GM12872 (cell line): Measurements from ENCODE around the gene IGSF21.

ENCODE experiments used
- CTCF ChIP-seq: IDR thresholded peaks from 3 replicates; pipeline ENCODE4 v1.5.1; 2011; ENCODE audit warnings: low read depth, mild to moderate bottlenecking, low read length, moderate library complexity; ENCODE audit not compliant: insufficient read depth

The IGSF21 gene

DNA sequence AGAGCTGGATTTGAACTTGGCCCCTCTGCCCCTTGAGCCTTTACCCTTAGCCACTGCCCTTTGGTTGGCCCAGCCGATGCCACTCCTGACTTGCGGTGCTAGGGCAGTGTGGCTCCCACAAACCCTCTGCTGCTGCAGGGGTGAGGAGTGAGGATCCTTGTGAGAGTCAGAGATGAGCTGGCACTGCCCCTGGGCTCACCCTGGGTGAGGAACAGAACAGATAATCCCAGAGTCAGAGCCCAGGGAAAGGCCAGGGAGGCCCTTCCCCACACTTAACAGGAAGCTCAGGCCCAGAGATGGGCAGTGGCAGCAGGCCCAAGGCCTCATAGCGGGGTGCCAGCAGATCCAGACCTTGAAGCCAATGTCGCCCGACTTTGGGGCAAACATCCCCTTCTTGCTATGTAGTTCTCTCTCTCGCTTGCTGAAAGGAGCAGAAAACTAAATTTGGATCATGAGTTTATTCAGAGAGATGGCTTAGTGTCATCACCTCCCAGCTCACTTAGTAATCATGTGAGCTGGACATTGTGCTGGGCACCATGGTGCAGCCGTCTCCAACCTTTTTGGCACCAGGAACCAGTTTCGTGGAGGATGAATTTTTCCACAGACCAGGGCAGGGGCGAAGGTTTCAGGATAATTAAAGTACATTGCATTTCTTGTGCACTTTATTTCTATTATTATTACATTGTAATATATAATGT lies 81.4 kb downstream of the IGSF21 start:
- TF ChIP-seq CTCF = no peak

DNA sequence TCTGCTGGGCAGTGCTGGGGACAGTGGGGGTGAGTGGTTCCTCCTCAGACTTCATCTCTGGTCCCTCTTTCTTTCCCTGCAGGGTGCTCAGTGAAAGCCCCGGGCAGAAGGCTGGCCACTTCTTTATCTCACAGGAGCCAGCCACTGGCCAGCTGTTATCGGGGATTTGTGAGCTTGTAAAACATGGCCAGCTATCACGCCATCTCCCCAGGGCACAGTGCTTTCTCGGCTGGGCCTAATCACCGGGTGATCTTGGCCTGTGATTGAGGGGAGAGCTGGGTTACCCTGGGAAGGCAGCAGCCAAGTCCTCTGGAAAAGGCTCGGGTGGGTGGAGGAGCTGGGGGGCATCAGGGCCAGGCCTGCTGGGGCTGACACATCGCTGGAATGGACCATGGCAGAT lies 83.0 kb downstream of the IGSF21 start:
- no peak for TF ChIP-seq CTCF

DNA sequence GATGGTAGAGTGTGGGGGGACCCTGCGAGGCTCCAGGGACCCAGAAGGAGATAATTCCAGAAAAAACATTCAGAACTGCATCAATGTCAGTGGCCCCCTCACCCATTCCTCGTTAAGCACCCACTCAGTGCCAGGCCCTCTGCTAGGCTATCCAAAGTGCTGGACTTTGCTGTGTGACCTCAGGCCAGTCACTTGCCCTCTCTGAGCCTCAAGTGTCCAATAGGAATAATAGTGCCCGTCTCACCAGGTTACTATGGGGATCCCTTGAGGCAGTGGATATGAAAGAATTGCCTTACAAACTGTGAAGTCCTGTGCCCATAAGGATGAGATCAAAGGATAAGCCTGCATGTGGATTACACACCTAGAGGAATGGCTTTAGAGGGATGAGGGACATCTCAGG lies 83.4 kb downstream of the IGSF21 start:
- no peak for TF ChIP-seq CTCF

DNA sequence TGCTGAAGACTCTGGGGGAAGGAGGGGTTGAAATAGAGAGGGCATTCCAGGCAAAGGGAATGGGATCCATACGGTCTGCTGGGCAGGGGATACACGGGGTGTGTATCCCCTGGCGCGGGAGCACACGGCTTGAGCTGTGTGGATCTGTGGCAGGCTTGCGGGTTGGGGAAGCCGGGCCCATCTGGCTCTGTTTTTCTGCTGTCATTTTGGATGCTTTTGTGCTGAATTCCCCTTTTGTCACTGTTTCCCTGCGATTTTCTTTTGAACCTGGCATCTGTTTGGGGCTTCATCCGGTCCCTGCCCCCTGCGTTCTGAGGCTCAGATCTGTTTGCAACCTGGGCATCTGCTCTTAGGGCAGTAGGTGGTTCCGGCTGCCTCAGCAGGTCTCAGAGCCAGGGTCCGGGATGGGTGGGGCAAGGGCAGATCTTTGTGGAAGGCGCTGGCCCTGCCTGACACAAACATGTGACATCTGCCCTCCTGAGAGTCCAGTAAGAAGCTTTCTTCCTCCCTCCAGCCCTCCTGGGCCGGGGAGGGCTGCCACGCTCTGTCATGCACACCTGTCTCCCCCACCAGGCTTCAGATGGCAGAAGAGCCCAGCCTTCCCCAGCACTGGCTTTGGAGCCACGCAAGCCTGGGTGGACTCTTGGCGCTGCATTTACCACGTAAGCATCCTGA lies 84.0 kb downstream of the IGSF21 start:
- no peak for TF ChIP-seq CTCF

DNA sequence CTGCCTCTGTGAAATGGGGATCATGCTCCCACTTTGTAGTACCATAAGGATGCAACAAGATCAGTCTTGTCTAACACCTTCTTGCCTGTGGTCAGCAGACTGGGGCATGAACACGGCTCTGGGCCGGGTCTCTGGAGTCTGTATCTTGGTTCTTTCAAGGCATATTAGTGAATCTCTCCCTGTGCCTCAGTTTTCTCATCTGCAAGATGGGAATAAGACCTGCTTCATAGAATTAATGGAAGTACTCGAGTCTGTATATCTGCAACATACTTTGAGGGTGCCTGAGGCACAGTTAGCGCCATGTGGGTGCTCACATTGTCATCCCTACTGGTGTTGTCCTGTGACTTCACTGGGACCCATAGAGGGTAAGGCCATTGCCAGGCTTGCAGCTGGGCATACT lies 84.6 kb downstream of the IGSF21 start:
- TF ChIP-seq CTCF = no peak

DNA sequence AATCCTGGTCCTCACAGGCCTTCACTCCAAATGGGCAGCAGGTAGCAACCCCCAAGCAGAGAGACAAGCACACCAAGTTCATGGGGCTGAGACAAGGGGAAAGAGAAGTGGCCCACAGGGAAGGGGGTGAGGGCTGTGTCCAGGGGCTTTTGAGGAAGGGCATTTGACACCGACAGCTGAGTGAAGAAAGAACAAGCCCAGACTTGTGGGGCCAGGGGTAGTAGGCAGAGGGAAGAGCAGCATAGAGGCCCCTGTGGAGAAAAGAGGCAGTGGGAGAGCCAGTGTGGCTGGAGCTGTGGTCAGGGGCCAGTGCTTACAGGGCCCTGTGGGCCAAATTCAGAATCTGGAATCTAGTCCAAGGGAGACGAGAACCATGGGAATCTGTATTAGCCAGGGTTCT lies 85.4 kb downstream of the IGSF21 start:
- TF ChIP-seq CTCF = no peak

DNA sequence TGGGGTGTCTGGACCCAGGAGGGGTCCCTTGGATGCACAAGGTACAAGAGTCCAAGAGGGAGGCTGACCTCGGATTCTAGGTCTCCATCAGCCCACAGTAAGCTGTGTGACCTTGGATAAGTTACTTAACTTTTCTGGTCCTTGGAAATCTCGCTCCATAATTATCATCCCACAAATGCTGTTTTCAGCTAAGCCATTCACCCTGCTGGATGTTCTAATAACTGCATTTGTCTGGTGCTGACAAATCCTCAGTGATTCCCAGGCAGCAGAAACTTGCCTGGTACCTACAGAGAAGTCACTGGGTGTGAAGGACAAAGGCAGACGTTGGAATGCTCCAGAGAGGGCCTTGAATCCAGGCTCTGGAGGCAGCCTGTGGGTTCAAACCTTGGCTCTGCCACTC lies 89.7 kb downstream of the IGSF21 start:
- TF ChIP-seq CTCF = no peak
